Keratinocyte (primary cell): ENCODE results near the gene B3GAT3. TPM values are rescaled to one million over a fixed set of nuclear protein-coding genes. Genes with fewer than 3 reads are reported as not detected.

Experiments
- DNase-seq: peaks from one replicate; pipeline ENCODE4 v3.0.0-alpha.2; 2011; ENCODE audit warnings: low read depth, missing footprints, low spot score
- FAIRE-seq: peaks from 2 replicates; lab custom pipeline; 2011; peaks lifted over from hg19 to GRCh38; lab: Jason Lieb, UNC
- H2AFZ ChIP-seq: 2 replicates; pipeline ENCODE4 v1.6.0; 2012; ENCODE audit warnings: low read length, control low read depth, inconsistent platforms; ENCODE audit not compliant: control insufficient read depth
- H3K27ac ChIP-seq: 2 replicates; pipeline ENCODE4 v1.5.1; 2011; ENCODE audit warnings: low read length; ENCODE audit not compliant: control insufficient read depth, insufficient read depth
- H3K27me3 ChIP-seq: 3 replicates; pipeline ENCODE4 v1.6.0; 2011; ENCODE audit warnings: low read length; ENCODE audit not compliant: control insufficient read depth, insufficient read depth; ENCODE audit errors: extremely low read depth
- H3K36me3 ChIP-seq, 2 experiments: 2 replicates in 1 of 2; 3 replicates in 1 of 2; pipeline ENCODE4 v1.5.1; 2011; ENCODE audit warnings: low read length in 2 of 2, mild to moderate bottlenecking in 1 of 2; ENCODE audit not compliant: control insufficient read depth in 2 of 2, insufficient read depth in 2 of 2; ENCODE audit errors: extremely low read depth in 1 of 2
- H3K4me1 ChIP-seq: 3 replicates; pipeline ENCODE4 v1.5.1; 2011; ENCODE audit warnings: low read length; ENCODE audit not compliant: control insufficient read depth, insufficient read depth; ENCODE audit errors: extremely low read depth
- H3K4me2 ChIP-seq: 3 replicates; pipeline ENCODE4 v1.6.0; 2011; ENCODE audit warnings: low read depth, low read length; ENCODE audit not compliant: control insufficient read depth, insufficient read depth; ENCODE audit errors: extremely low read depth
- H3K4me3 ChIP-seq, 3 experiments: fragments of 200-600 bp in 1 of 3; sonication (generic) in 1 of 3; 2 replicates in 2 of 3; 3 replicates in 1 of 3; pipeline ENCODE4 v1.5.1; 2011 to 2016; ENCODE audit warnings: low read length in 3 of 3, mild to moderate bottlenecking in 3 of 3, control low read depth in 2 of 3, inconsistent platforms in 1 of 3, low read depth in 1 of 3, mixed read lengths in 1 of 3, mixed run types in 1 of 3, moderate library complexity in 1 of 3; ENCODE audit not compliant: control insufficient read depth in 2 of 3, insufficient read depth in 2 of 3; ENCODE audit errors: extremely low read depth in 1 of 3
- H3K79me2 ChIP-seq: 2 replicates; pipeline ENCODE4 v1.6.0; 2012; ENCODE audit warnings: low read length; ENCODE audit not compliant: control insufficient read depth, insufficient read depth
- H3K9ac ChIP-seq: 3 replicates; pipeline ENCODE4 v1.6.0; 2011; ENCODE audit warnings: low read length; ENCODE audit not compliant: control insufficient read depth, insufficient read depth; ENCODE audit errors: extremely low read depth
- H3K9me1 ChIP-seq: 3 replicates; pipeline ENCODE4 v1.6.0; 2011; ENCODE audit warnings: low read length; ENCODE audit not compliant: control insufficient read depth, insufficient read depth; ENCODE audit errors: extremely low read depth
- H3K9me3 ChIP-seq: 2 replicates; pipeline ENCODE4 v1.5.1; 2012; ENCODE audit warnings: low read depth, low read length; ENCODE audit not compliant: control insufficient read depth
- H4K20me1 ChIP-seq: 3 replicates; pipeline ENCODE4 v1.6.0; 2011; ENCODE audit warnings: low read length; ENCODE audit not compliant: control insufficient read depth, insufficient read depth; ENCODE audit errors: extremely low read depth
- EZH2 ChIP-seq: IDR thresholded peaks from one replicate; pipeline ENCODE4 v1.6.1; 2012; ENCODE audit warnings: inconsistent platforms, mild to moderate bottlenecking, low read length, moderate library complexity
- dilution Hi-C: fragments of 300-500 bp; cut with MboI; formaldehyde crosslinking; loops from one replicate; pipeline ENCODE4 v1.7.0; 2020; ENCODE audit warnings: low sequenced_read_pairs; ENCODE audit not compliant: extremely low pct_ligation_motif_present
- polyA plus RNA-seq, 5 experiments: library from polyadenylated mRNA; depleted of rRNA in 3 of 5; stranded (reverse) in 3 of 5; stranded (forward) in 1 of 5; unstranded in 1 of 5; fragments of >200 nt; gene quantifications; 1 replicate in 1 of 5; 2 replicates in 3 of 5; 3 replicates in 1 of 5; pipeline versions ENCODE4 v1.2.1 to v1.2.3, GENCODE V29; 2011 to 2012; ENCODE audit warnings: missing spikeins in 2 of 5, low read depth in 1 of 5, low replicate concordance in 1 of 5
- TF ChIP-seq, protein P1 (sequence below), 3 experiments: IDR thresholded peaks in 1 of 3; conservative IDR thresholded peaks in 1 of 3; optimal IDR thresholded peaks in 1 of 3; 2 replicates in 2 of 3; 3 replicates in 1 of 3; pipeline versions ENCODE3 to v1.5.1; 2011; ENCODE audit warnings: low read length in 3 of 3, mild to moderate bottlenecking in 3 of 3, moderate library complexity in 2 of 3, control low read depth in 1 of 3, inconsistent platforms in 1 of 3; ENCODE audit not compliant: insufficient read depth in 2 of 3; ENCODE audit errors: extremely low read depth in 1 of 3

The B3GAT3 gene
- polyA plus RNA-seq, 1 donor (not counting 4 experiments of a cell fraction or from before 2014, with no cell fraction given) = 15.1 TPM

DNA sequence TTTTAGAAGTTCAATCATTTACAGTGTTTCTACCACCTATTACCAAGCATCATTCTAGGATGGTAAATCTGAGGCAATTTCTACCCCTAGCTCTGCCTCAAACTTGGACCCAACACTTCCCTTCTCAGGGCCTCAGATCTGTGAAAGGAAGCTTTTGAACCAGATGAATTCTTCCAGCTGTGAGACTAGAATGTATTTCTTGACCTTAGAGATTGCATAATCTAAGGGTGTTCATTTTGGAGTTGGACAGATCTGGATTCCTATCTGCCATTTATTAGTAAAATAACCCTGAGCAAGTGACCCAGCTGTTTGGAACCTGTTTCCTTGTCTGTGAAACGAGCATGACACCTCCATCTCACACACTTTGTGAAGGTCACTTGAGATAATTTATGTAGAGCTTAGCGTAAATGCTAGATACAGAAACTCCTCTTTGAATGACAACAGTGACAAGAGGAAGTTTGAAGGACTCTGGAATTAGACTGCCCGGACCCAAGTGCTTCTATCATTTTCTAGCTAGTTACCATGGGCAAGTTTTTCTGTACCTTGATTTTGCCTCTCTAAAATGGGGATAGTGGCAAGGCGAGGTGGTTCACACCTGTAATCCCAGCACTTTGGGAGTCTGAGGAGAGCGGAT lies 35.1 kb upstream of the B3GAT3 start:
- dilution Hi-C loops = no loop called here
- Histone ChIP-seq H3K9ac (no peak overlapping the region), H3K36me3 (no peaks in the 10 kb centered on the region), H3K4me2 (no peak overlapping the region), H3K79me2 (peaks cover 12% of the 10 kb centered on the region), H3K4me1 (peaks cover 3% of the 10 kb centered on the region), H3K9me3 (no peaks in the 10 kb centered on the region), H3K27ac (no peak overlapping the region), H3K27me3 (no peaks in the 10 kb centered on the region), H4K20me1 (no peaks in the 10 kb centered on the region), H3K9me1 (no peaks in the 10 kb centered on the region), H2AFZ (no peak overlapping the region), H3K4me3 (no peak overlapping the region)
- DNase-seq (no peak), FAIRE-seq (no peak)
- no peak for TF ChIP-seq EZH2
- TF ChIP-seq, protein P1, sequence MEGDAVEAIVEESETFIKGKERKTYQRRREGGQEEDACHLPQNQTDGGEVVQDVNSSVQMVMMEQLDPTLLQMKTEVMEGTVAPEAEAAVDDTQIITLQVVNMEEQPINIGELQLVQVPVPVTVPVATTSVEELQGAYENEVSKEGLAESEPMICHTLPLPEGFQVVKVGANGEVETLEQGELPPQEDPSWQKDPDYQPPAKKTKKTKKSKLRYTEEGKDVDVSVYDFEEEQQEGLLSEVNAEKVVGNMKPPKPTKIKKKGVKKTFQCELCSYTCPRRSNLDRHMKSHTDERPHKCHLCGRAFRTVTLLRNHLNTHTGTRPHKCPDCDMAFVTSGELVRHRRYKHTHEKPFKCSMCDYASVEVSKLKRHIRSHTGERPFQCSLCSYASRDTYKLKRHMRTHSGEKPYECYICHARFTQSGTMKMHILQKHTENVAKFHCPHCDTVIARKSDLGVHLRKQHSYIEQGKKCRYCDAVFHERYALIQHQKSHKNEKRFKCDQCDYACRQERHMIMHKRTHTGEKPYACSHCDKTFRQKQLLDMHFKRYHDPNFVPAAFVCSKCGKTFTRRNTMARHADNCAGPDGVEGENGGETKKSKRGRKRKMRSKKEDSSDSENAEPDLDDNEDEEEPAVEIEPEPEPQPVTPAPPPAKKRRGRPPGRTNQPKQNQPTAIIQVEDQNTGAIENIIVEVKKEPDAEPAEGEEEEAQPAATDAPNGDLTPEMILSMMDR (optimal IDR thresholded peaks at IDR 0.05 in 1 of 3, IDR thresholded peaks at IDR 0.05 in 1 of 3, conservative IDR thresholded peaks at IDR 0.05 in 1 of 3; ENCODE audit: extremely low read depth in 1 of 3, insufficient read depth in 2 of 3, low read length in 3 of 3) = no peak

DNA sequence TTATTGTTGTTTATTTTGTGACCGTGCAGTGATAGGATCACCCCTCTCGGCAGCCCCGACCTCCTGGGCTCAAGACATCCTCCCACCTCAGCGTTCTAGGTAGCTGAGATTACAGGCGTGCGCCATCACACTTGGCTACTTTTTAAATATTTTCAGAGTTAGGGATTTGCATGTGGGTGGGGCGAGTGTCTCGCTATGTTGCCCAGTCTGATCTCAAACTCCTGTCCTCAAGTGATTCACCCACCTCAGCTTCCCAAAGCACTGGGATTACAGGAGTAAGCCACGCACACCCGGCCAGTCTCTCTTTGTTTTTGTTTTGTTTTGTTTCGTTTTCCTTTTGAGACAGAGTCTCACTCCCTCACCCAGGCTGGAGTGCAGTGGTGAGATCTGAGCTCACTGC lies 32.5 kb upstream of the B3GAT3 start:
- Histone ChIP-seq H3K9me1 (no peaks in the 10 kb centered on the region), H3K9ac (no peak overlapping the region), H4K20me1 (no peaks in the 10 kb centered on the region), H3K27me3 (no peaks in the 10 kb centered on the region), H2AFZ (no peak overlapping the region), H3K9me3 (no peaks in the 10 kb centered on the region), H3K4me2 (no peak overlapping the region), H3K4me3 (no peak overlapping the region), H3K36me3 (peaks cover 3 to 8% of the 10 kb centered on the region in 2 experiments), H3K4me1 (peaks cover 6% of the 10 kb centered on the region), H3K27ac (no peak overlapping the region), H3K79me2 (peaks cover 27% of the 10 kb centered on the region)
- TF ChIP-seq, protein P1 (optimal IDR thresholded peaks at IDR 0.05 in 1 of 3, IDR thresholded peaks at IDR 0.05 in 1 of 3, conservative IDR thresholded peaks at IDR 0.05 in 1 of 3; ENCODE audit: extremely low read depth in 1 of 3, insufficient read depth in 2 of 3, low read length in 3 of 3) = no peak
- TF ChIP-seq EZH2 = no peak
- DNase-seq (no peak), FAIRE-seq (no peak)
- dilution Hi-C loops = no loop called here
